ENCODE measurements around the gene SLC22A4.

SLC22A4 gene

DNA sequence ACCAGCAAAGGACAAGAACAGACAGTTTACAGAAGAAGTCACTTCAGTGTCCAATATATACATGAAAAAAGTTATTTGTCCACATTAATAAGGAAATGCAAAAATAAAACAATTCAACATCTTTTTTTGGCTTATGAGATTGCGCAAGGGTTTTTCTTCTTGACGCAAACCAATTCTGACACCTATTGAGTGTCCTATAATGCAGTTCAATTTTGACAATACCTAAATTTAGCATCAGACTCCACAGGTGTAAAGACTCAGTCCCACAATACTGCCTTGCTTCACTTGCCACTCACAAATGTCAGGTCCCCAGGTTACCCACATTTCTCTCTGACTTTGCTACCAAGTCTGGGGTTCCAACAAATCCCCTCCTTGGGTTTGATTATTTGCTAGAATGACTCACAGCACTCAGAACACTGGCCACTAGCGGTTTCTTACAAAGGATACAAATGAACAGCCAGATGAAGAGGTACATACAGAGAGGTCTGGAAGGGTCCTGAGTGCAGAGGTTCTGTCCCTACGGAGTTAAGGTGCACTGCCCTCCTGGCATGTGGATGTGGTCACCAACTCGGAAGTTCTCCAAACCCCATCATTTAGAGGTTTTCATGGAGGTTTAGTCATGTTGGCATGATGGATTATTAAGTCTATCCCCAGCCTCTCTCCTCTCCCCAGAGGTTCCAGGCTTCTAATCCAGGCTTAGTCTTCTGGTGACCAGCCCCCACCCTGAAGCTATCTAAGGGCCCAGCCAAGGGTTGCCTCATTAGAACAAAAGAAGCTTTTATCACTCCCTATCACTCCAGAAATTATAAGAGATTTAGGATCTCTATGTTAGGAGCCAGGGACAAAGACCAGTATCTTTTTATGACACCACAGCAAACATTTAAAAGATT is 48.3 kb downstream of the SLC22A4 start:
- no peak for DNase-seq (ENCODE audit: low read depth)

DNA sequence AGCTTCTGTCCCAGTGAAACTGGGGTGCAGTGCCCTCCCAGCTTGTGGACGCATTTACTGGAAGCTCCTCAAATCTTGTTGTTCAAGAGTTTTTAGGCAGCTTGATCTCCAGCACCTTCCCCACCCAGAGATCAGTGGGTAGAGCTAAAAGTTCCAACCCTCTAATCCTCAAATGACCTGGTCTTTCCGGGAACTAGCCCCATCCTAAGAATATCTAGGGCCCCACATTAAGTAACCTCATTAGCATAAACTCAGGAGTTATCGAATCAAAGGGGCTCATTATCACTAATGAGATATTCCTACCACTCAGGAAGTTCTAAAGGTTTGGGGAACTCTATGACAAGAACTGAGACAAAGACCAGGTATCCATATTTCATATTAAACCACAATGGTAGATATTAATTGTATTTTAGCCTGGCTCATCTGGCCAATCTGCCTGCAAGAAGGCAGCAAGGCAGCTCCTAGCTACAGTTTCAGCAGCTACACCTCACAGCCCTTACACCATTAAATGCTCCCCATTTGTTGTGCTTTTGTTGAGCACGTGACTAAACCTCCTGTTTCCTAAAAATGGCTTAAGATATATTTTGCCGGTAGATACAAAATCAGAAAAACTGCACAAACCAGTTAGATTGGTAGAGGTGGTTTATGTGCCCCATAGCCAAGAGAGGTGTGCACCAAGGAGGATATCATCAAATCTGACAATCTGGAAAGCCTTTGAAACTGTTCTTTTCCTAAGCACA is 50.8 kb downstream of the SLC22A4 start:
- DNase-seq (ENCODE audit: low read depth): no peak

DNA sequence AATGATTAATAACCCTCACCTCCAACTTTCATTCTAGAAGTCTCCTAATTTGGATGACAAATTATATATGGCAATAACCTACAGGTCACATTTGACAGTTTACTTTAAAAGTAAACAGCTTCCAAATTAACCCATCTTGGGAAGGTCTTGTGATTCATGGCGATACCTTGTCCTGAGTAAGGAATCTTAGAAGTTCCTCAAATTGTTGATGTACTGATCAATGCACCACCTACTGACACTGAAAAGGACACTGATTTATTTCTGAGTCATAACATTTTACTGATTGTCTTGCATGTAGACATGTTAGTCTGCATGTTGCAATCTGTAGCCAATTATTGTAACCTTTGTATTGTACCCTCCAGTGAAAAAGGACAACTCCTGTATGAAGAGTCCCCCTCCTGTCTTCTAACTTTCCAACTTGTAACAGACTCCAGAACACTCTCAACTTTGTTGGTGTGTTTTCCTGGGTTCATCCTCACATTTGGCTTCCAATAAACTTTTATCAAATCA is 59.3 kb downstream of the SLC22A4 start:
- no peak for DNase-seq (ENCODE audit: low read depth)

DNA sequence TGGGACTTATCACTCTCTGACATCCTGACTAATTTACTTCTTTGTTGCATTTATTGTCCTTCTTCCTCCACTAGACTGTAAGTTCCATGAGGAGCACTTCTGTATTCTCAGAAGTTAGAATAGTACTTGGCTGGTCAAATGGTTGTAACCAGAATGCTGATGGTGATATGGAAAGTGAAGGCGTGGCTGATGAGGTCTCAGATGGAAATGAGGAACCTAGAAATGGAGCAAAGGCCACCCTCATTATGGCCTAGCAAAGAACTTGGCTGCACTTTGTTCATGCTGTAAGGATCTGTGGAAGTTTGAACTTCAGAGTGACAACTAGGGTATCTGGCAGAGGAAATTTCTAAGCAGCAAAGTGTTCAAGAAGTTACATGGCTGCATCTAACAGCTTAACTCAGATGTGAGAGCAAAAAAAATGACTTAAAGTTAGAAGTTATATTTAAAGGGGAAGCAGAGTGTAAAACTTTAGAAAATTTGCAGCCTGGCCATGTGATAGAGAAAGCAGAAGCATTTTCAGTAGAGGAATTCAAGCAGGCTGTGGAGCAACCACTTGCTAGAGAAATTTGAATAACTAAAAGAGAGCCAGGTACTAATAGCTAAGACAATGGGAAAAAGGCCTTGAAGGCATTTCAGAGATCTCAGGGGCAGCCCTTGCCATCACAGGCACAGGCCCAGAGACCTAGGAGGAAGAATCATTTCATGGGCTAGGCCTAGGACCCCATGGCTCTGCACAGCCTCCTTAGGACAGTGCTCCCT is 60.4 kb downstream of the SLC22A4 start:
- no peak for DNase-seq (ENCODE audit: low read depth)

DNA sequence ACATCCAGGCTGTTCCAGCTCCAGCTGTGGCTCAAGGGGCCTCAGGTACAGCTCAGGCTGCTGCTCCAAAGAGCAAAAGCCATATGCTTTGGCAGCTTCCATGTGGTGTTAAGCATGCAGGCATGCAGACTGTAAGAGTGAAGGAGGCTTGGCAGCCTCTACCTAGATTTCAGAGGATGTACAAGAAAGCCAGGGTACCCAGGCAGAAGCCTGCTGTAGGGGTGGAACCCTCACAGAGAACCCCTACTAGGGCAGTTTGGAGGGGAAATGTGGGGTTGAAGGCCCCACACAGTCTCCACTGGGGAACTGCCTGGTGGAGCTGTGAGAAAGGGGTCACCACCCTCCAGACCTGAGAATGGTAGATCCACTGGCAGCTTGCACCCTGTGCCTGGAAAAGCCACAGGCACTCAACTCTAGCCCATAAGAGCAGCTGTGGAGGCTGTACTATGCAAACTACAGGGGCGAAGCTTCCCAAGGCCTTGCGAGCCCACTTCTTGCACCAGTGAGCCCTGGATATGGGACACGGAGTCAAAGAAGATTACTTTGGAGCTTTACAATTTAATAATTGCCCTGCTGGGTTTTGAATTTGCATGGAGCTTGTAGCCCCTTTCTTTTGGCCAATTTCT is 61.1 kb downstream of the SLC22A4 start:
- DNase-seq (ENCODE audit: low read depth): no peak

DNA sequence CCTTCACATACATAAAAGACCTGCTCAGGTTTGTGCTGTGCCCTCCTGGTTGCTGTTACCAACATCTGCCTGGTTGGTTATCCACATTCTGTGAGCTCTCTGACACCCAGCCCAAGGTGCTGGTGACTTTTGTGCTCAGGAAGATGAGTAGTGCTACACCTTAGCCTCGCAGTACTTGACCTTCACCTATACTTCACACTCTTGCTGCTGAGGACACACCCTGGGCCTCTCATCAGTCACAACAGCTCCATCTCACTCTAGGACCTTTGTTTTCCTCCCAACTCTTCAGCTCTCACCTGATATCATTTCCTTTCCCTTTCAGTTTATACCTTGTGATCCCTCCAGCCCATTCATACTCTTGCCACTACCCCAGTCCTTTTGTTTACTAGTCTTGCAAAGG is 64.6 kb downstream of the SLC22A4 start:
- DNase-seq (ENCODE audit: low read depth): no peak

DNA sequence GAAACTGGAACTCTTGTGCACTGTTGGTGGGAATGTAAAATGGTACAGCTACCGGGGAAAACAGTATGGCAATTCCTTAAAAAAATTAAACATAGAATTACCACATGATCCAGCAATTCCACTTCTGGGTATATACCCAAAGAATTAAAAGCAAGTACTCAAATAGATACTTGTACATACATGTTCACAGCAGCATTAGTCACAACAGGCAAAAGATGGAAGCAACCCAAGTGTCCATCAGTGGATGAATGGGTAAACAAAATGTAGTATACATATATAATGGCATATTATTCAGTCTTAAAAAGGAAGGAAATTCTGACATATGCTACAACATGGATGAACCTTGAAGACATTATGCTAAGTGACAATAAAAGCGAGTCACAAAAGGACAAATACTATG is 67.9 kb downstream of the SLC22A4 start:
- no peak for DNase-seq (ENCODE audit: low read depth)

DNA sequence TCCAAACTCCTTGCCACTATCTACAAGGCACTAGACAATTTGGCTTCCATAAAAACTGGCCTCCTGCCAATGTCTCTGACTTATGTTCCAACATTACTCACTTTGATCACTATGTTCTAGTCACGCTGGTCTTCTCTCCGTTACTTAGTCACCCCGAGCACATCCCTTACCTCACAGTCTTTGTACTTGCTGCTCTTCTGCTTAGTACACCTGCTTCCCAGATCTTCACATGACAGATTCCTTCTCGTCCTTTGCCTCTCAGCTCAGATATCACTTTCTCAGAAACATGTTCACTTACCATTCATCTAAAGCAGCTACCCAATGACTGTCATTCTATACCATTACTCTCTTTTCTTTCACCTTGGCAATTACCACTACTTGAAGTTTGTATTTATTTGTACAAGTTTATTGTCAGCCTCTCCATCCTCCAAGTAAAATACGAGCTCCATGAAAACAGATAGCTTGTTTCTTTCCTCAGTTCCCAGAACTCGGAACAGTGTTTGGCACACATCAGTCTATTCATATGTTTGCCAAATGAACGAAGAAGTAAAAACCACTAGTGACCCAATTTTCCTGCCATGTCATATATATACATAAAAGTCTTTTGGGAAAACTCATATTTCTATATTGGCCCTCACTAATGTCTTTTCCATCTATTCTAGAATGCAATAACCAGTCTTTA is 69.4 kb downstream of the SLC22A4 start:
- no peak for DNase-seq (ENCODE audit: low read depth)

DNA sequence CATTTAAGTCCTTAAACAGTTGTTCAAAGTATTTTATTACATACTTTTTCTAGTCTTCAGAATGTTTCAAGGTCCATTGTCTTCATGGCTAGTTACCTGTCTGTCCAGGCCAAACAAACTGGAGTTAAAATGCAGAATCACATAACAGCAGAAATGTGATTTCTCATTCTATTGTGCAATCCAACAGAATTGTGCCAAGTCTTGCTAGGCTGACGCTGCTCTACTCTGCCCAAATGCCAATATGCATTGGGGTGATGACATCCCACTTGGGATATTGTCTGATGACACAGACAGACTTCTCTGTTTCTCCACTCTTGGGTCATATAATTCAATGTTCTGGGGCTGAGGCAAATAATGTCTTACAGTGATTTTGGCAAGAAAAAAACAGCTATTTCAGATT is 70.1 kb downstream of the SLC22A4 start:
- no peak for DNase-seq (ENCODE audit: low read depth)

DNA sequence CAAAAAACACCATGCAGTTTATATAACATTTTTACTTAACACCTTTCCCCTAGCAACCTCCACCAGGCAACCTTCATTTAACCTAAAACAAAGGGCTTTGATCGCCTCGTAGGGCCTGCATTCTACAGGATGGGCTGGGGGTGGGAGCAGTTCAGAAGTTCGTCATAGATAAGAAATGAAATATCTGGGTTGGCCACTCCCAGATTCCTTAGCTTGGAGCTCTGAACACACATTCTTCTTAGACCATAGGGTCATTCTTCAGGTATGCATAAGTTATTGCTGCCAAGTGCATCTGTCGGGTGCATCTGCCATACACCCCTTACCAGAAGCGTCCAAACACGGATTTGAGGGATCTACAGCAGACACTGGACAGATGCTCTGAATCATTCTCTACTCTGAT is 71.0 kb downstream of the SLC22A4 start:
- DNase-seq (ENCODE audit: low read depth): no peak

DNA sequence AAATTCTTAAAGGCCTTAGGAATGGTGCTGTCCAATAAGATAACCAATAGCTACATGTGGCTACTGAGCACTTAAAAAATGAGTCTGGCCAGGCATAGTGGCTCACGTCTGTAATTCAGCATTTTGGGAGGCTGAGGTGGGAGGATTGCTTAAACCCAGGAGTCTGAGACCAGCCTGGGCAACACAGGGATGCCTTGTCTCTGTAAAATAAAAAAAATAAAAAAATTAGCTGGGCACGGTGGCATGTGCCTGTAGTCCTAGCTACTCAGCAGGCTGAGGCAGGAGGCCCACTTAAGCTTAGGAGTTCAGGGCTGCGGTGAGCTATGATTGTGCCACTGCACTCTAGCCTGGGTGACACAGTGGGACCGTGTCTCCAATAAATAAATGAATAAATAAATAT is 74.0 kb downstream of the SLC22A4 start:
- no peak for DNase-seq (ENCODE audit: low read depth)

DNA sequence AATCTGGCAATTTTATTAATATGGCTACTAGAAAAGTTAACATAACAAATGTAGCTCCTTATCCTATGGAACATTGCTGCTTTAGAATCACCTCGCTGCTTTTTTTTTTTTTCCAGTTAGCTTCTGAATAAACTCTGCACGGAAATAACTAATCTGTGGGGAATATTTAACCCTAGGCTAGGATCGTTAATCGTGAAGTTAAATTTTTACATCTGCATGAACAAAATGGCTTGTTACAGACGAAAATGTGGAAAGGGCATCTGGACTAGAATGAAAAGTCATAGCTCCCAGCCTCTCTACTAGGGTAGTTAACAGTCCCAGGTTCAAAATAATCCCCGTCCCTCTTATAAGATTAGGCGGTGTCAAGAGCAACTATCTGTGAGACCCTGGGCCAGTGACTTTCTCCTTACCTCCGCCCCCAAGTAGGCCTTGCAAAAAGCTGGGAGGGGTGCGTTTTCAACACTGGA is 74.8 kb downstream of the SLC22A4 start:
- DNase-seq (ENCODE audit: low read depth): no peak

DNA sequence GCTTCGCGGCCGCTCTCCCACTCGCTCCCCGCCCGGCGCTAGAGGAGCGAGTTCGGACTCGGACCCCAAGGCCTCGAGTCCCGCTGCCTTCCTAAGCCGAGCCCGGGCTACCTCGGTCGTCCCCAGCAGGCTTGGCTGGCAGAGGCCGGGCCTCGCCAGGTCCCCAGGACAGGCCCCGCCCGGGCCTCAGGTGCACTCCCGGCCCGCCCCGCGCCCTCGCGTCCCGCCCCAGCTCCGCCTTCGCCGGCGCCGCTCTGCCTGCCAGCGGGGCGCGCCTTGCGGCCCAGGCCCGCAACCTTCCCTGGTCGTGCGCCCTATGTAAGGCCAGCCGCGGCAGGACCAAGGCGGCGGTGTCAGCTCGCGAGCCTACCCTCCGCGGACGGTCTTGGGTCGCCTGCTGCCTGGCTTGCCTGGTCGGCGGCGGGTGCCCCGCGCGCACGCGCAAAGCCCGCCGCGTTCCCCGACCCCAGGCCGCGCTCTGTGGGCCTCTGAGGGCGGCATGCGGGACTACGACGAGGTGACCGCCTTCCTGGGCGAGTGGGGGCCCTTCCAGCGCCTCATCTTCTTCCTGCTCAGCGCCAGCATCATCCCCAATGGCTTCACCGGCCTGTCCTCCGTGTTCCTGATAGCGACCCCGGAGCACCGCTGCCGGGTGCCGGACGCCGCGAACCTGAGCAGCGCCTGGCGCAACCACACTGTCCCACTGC is 75.4 kb downstream of the SLC22A4 start, which contains the start of gene SLC22A5:
Gene SLC22A5 (plus strand): TSS at position 237 of the 707 bp plus-strand sequence. CDS start 263 bp downstream, at position 500.
- no peak for DNase-seq (ENCODE audit: low read depth)

DNA sequence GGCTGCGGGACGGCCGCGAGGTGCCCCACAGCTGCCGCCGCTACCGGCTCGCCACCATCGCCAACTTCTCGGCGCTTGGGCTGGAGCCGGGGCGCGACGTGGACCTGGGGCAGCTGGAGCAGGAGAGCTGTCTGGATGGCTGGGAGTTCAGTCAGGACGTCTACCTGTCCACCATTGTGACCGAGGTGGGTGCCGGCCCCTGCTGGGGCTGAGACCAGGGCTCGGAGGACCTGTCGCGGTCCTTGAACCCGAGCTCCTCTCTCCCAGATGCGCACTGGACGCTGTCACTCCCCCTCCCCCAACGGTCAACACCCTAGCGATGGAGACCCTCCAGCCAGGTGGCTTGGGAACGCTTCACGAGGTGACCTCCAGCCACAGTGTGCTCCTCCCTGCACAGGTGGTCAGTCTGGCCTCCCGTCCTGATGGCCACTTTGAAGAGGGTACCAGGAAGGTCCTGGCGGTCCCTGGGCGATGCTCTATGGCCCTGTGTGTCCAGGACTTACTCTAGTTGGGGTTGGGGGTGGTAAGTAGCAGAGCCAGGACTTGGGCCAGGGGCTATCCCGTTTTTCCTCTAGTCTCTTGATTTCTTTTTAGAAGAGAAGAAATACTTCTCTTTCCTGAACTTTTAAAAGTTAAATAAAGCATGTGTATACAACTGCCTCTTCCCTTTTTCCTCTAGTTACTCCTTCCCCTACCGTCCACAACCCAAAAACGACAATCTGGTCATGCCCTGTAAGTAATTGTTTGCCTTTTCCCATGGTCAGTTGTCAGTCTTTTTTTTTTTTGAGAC is 76.2 kb downstream of the SLC22A4 start:
- no peak for DNase-seq (ENCODE audit: low read depth)

DNA sequence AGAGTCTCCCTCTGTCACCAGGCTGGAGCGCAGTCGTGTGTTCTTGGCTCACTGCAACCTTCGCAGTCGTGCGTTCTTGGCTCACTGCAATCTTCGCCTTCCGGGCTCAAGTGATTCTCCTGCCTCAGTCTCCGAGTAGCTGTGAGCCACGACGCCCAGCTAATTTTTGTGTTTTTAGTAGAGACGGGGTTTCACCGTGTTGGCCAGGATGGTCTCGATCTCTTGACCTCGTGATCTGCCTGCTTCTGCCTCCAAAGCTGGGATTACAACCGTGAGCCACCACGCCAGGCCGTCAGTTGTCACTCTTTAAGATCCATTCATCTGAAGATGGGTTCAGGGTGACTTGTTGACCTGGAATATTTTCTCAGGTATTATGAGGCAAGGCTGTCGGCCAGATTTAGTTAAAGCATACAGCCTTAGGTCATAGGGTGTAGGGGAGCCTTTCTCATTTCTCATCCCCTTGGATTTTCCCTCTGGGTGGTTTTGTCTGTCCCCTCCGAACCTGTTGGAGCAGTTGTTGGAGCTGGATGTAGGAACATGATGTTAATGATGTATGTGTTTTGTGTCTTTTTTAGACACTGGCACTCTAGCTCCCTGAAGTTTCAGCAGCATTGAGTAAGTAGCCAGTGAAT is 76.9 kb downstream of the SLC22A4 start:
- DNase-seq (ENCODE audit: low read depth): no peak

DNA sequence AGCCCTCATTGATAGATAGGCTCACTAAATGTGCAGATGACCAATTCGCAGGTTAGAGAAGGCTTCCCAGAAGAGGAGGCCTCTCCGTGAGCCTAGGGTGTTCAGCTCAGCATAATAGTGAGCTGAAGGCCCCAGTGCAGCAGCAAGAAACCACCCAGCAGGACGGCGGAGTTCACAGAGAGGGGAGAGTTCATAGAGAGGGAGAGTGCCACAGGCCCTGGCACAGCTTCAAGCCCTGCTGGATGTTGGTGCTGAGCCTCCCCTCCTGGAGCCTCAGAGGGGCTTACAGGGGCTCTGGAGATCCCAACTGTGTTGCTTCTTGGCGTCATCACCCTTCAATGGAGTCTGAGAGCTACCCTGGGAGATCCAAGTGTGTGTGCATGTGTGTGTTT is 77.4 kb downstream of the SLC22A4 start:
- DNase-seq (ENCODE audit: low read depth): no peak

DNA sequence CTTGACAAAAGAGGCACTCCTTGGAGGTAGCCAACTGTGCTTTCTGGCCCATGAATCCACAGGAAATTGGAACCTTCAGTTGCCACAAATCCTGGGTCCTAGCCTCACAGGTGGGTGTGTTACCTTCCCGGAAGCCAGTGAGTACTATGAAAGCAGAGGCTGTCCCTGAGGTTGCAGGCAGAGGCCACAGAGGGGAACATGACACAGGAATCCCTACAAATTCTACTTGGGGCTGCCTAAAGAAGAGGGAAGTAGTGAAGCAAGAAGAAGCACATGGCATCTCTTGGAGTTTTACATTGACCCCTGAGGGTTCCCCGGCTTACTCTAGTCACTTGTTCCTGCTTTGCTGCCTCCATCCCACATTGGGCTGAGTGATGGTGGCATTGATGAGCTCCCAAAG is 77.9 kb downstream of the SLC22A4 start:
- no peak for DNase-seq (ENCODE audit: low read depth)

DNA sequence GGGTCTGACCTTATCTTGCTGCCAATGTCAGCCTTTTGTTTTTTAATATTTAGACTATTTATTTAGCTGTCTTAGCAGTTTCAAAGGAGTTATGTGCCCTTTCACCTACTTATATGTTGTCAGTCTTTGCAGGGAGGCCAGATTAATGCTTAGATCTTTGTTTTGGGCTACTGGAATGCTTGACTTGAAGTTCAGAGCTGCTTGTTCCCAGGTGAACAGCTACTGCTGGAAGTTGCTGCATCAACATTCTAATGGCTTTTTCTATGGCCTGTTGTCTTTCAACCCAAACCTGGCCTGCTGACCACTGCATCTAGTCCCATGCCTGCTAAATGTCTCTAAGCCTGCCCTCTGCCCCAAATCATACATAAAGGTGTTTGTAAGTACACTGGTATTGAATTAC is 78.3 kb downstream of the SLC22A4 start:
- no peak for DNase-seq (ENCODE audit: low read depth)

DNA sequence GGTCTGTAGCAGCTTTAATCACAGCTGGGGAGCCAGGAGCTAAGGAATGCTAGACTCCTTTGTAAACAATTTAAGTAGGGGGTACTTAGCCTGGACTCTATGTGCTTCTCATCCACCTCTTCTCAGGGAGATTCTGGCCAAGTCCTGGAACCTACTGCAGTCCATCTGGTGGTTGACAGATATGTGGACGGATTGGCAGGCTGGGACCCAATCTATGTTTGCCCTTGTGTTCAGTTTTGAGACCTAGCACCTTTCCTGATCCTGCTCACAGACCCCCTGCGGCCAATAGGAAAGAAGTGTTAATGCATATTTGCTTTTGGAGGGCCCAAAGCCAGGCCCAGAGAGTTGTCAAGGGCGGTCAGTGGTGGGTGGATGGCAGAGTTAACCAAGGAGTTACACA is 81.8 kb downstream of the SLC22A4 start:
- DNase-seq (ENCODE audit: low read depth): no peak
